Nephron progenitor cell (in vitro differentiated cells): ENCODE results near the gene RANGAP1.

ENCODE experiments used
- DNase-seq: peaks from one replicate; pipeline ENCODE4 v3.0.0; 2021
- H3K27ac Mint-ChIP-seq: 2 replicates; pipeline ENCODE4 v1.8.0; 2021; ENCODE audit warnings: mild to moderate bottlenecking, moderate library complexity, mixed read lengths
- H3K27me3 Mint-ChIP-seq: 2 replicates; pipeline ENCODE4 v1.8.0; 2021; ENCODE audit warnings: mild to moderate bottlenecking, low read depth, mixed read lengths; ENCODE audit not compliant: poor library complexity
- H3K36me3 Mint-ChIP-seq: 2 replicates; pipeline ENCODE4 v1.8.0; 2021; ENCODE audit warnings: low read depth, mixed read lengths
- H3K4me1 Mint-ChIP-seq: 2 replicates; pipeline ENCODE4 v1.8.0; 2021; ENCODE audit warnings: mixed read lengths
- H3K4me3 Mint-ChIP-seq: 2 replicates; pipeline ENCODE4 v1.8.0; 2021; ENCODE audit warnings: mild to moderate bottlenecking, moderate library complexity, mixed read lengths
- H3K9me3 Mint-ChIP-seq: 2 replicates; pipeline ENCODE4 v1.8.0; 2021; ENCODE audit warnings: mild to moderate bottlenecking, moderate library complexity, mixed read lengths
- TF ChIP-seq, protein P1 (sequence below): fragments of 200-600 bp; sonication (generic); IDR thresholded peaks from 2 replicates; pipeline ENCODE4 v1.5.0; 2021; ENCODE audit warnings: antibody characterized with exemption

RANGAP1 gene, protein sequence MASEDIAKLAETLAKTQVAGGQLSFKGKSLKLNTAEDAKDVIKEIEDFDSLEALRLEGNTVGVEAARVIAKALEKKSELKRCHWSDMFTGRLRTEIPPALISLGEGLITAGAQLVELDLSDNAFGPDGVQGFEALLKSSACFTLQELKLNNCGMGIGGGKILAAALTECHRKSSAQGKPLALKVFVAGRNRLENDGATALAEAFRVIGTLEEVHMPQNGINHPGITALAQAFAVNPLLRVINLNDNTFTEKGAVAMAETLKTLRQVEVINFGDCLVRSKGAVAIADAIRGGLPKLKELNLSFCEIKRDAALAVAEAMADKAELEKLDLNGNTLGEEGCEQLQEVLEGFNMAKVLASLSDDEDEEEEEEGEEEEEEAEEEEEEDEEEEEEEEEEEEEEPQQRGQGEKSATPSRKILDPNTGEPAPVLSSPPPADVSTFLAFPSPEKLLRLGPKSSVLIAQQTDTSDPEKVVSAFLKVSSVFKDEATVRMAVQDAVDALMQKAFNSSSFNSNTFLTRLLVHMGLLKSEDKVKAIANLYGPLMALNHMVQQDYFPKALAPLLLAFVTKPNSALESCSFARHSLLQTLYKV

DNA sequence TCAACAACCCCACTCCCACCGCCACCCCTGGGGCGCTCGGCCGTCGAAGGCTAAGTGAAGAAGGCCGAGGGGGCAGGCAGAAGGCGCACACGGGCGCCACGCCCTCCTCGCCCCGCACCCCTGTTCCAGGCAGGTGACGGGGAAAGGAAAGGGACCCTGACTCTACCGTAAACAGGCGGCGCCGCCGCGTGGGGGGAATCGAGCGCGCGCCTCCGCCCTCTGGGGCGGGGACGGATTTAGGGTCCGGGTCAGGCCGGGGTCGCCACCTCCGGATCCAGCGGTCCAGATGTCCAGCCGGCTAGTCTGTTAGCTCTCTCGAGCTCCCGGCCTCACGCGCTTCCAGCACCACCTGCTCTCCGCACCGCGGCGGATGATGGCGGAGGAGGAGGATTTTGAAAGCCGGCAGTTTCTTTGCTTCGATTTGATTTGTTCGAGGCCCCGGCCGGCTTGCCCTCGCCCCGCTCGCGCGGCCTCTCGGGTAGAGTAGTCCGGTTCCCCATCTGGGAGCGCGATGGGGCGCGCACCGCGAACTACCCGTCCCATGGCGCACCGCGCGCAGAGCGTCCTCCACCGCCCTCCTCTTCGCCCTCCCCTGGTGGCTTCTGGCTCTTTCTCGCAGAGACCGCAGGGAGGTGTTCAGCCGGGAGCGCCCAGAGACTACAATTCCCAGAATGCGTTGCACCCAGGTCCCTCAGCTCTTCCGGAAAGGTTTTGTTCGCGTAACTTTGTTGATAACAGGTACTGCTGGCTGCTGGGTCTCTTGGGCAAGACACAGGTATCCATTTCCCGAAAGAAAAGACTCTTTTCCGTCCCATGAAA, at the start of gene RANGAP1:
Gene RANGAP1 (minus strand): TSS at position 368 of the 819 bp plus-strand sequence. CDS start 5,143 bp downstream, outside the sequence.
- Mint-ChIP-seq H3K27ac (peak within 1 kb of the TSS; percentile 55), H3K4me1 (peaks cover 37% of the 10 kb centered on the region), H3K9me3 (no peaks in the 10 kb centered on the region), H3K4me3 (peak within 1 kb of the TSS; percentile 93), H3K27me3 (peaks cover 6% of the 10 kb centered on the region), H3K36me3 (peaks cover 13% of the 10 kb centered on the region)
- TF ChIP-seq, protein P1, sequence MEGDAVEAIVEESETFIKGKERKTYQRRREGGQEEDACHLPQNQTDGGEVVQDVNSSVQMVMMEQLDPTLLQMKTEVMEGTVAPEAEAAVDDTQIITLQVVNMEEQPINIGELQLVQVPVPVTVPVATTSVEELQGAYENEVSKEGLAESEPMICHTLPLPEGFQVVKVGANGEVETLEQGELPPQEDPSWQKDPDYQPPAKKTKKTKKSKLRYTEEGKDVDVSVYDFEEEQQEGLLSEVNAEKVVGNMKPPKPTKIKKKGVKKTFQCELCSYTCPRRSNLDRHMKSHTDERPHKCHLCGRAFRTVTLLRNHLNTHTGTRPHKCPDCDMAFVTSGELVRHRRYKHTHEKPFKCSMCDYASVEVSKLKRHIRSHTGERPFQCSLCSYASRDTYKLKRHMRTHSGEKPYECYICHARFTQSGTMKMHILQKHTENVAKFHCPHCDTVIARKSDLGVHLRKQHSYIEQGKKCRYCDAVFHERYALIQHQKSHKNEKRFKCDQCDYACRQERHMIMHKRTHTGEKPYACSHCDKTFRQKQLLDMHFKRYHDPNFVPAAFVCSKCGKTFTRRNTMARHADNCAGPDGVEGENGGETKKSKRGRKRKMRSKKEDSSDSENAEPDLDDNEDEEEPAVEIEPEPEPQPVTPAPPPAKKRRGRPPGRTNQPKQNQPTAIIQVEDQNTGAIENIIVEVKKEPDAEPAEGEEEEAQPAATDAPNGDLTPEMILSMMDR = no peak
- DNase-seq = peak; percentile 96

- Mint-ChIP-seq H3K9me3 (no peaks in the 10 kb centered on the region), H3K27me3 (no peaks in the 10 kb centered on the region), H3K27ac (peak overlapping the region; percentile 79), H3K4me1 (no peaks in the 10 kb centered on the region), H3K4me3 (no peak overlapping the region), H3K36me3 (peaks cover 43% of the 10 kb centered on the region)
- no peak for DNase-seq
- TF ChIP-seq, protein P1 = no peak
These were observed 49.1 kb upstream of the RANGAP1 start for GRCh38 chr22:41334951-41335635.

DNA sequence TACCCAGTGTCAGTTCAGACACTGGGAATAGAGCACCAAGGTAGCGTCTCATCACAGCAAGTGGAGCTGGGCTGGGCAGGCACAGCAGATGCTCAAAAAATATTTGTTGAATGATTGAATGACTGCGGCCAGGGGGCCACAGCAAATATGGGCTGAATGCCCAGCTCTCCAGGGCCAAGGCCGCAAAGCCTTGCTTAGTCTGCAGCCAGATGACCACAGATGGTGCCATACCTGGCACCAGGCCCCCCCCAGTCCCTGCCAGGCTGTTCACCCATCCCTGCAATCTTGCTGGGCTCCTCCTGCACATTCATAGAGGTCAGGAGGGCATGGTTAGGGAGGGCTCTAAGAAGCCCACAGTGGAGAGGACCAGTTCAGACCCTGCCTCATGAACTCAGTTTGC, 48.2 kb upstream of the RANGAP1 start:
- no peak for DNase-seq
- Mint-ChIP-seq H3K36me3 (peaks cover 51% of the 10 kb centered on the region), H3K4me3 (no peak overlapping the region), H3K27me3 (no peaks in the 10 kb centered on the region), H3K4me1 (no peaks in the 10 kb centered on the region), H3K9me3 (no peaks in the 10 kb centered on the region), H3K27ac (no peak overlapping the region)
- TF ChIP-seq, protein P1 = no peak

GRCh38 chr22:41333806-41334205, 47.8 kb upstream of the RANGAP1 start:
- no peak for DNase-seq
- no peak overlapping the region for H3K4me3 Mint-ChIP-seq
- H3K4me1 Mint-ChIP-seq = no peaks in the 10 kb centered on the region
- peaks cover 51% of the 10 kb centered on the region for H3K36me3 Mint-ChIP-seq
- no peaks in the 10 kb centered on the region for H3K9me3 Mint-ChIP-seq
- TF ChIP-seq, protein P1 = no peak
- no peaks in the 10 kb centered on the region for H3K27me3 Mint-ChIP-seq
- H3K27ac Mint-ChIP-seq = no peak overlapping the region

DNA sequence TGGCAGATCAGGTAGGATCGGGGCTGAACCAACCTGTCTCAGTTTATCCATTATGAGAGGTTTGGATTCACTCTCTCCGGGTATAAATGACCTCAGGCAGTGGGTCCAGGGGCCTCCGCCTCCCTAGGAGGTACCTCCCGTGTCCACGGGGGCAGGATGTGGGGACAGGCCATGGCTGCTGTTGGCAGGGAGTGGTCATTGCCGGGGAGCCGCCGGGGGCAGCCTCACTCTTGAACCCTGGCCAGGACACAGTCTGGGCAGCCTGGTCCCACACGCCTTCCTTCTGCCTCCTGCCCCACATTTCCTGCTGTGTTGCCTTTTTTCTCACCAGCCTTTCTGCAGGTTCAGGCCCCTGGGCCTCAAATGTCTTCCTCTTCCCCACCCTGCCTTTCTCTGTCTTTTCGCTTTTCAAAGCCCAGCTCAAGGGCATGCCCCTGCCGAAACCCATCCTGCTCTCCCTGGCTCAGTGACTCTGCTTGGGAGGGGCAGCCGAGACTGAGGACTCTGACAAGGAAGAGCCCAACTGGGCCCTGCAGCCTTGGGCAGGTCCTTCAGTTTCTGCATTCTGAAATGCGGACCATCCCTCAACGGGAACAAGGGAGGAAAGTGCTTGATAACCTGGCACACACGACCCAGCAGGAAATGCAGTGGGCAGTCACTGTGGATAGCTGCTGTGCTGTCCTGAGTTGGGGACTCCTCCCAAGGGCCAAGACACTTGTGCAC, 46.4 kb upstream of the RANGAP1 start:
- no peaks in the 10 kb centered on the region for H3K27me3 Mint-ChIP-seq
- TF ChIP-seq, protein P1 = no peak
- peak overlapping the region; percentile 76 for H3K27ac Mint-ChIP-seq
- H3K4me3 Mint-ChIP-seq = no peak overlapping the region
- peaks cover 59% of the 10 kb centered on the region for H3K36me3 Mint-ChIP-seq
- H3K4me1 Mint-ChIP-seq = no peaks in the 10 kb centered on the region
- no peak for DNase-seq
- no peaks in the 10 kb centered on the region for H3K9me3 Mint-ChIP-seq
